A673 (cell line): Measurements from ENCODE around the gene DLGAP5.

Source experiments
- CTCF ChIP-seq: fragments of 300-800, 200-600 bp; sonication (generic); conservative IDR thresholded peaks from 2 replicates; pipeline ENCODE4 v1.5.1; 2017; ENCODE audit warnings: low read depth, mild to moderate bottlenecking, antibody characterized with exemption, low read length, moderate library complexity, mixed read lengths
- EZH2 ChIP-seq: fragments of 200-600 bp; sonication (generic); IDR thresholded peaks from 2 replicates; pipeline ENCODE4 v1.6.1; 2017; ENCODE audit warnings: borderline replicate concordance, low read depth, mild to moderate bottlenecking, mixed read lengths, antibody characterized with exemption, low read length; ENCODE audit not compliant: poor library complexity, severe bottlenecking

GRCh38 chr14:55139141-55139540, 52.2 kb downstream of the DLGAP5 start:
- no peak for TF ChIP-seq CTCF
- no peak for TF ChIP-seq EZH2
